ENCODE data around the gene ALDH2. TPM values are rescaled to one million over a fixed set of nuclear protein-coding genes. Genes with fewer than 3 reads are reported as not detected.
A peak's percentile ranks its signal among the peaks of the same experiment; 100 is the strongest.
"Not testable (repeated sequence)": the region's sequence is repeated elsewhere in the genome, so short reads cannot be mapped to it uniquely, and the experiment has no call there.

ALDH2 gene
- polyA plus RNA-seq, 1 experiment, result 48.8 TPM

DNA sequence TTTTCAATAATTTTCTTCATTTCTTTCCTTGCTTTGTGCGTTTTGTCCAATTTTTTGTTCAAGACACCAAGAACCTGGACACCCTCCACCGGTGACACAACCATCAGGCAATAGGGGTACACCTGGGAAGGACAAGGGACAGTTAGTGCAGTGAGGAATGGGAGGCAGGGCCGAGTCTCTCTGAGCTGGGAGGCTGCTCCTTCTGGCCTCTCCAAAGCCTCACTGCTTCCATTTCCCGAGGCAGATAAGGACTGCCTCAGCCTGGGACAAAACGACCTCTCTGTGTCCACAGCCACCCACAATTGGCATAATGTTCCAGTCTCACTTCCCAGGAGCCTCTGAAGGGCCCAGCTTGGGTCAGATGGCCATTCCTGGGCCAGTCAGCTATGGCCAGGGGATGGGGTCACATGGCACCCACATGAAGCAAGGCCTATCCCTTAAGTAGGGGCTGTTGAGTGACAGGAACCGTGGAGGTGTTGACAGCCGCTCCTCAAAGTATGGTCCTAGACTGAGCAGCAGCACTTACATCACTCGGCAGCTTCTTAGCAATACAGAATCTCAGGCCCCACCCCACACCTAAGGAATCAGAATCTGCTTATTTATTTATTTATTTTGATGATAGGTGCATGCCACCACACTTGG, 61.7 kb downstream of the ALDH2 start:
- CTCF ChIA-PET, result no interaction called here
- Histone ChIP-seq H3K4me3 (ENCODE audit: low read depth, low read length) (no peak overlapping the region), H3K27me3 (ENCODE audit: control insufficient read depth, insufficient read depth, low read length) (peaks cover 3% of the 10 kb centered on the region), H3K36me3 (ENCODE audit: control insufficient read depth, insufficient read depth, low read length) (no peaks in the 10 kb centered on the region)
- POLR2A ChIA-PET, result no interaction called here
- no peak for DNase-seq (ENCODE audit: low read depth)
- TF ChIP-seq, protein P1, sequence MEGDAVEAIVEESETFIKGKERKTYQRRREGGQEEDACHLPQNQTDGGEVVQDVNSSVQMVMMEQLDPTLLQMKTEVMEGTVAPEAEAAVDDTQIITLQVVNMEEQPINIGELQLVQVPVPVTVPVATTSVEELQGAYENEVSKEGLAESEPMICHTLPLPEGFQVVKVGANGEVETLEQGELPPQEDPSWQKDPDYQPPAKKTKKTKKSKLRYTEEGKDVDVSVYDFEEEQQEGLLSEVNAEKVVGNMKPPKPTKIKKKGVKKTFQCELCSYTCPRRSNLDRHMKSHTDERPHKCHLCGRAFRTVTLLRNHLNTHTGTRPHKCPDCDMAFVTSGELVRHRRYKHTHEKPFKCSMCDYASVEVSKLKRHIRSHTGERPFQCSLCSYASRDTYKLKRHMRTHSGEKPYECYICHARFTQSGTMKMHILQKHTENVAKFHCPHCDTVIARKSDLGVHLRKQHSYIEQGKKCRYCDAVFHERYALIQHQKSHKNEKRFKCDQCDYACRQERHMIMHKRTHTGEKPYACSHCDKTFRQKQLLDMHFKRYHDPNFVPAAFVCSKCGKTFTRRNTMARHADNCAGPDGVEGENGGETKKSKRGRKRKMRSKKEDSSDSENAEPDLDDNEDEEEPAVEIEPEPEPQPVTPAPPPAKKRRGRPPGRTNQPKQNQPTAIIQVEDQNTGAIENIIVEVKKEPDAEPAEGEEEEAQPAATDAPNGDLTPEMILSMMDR (IDR thresholded peaks at IDR 0.05; ENCODE audit: insufficient read depth, low read depth, low read length), result no peak

DNA sequence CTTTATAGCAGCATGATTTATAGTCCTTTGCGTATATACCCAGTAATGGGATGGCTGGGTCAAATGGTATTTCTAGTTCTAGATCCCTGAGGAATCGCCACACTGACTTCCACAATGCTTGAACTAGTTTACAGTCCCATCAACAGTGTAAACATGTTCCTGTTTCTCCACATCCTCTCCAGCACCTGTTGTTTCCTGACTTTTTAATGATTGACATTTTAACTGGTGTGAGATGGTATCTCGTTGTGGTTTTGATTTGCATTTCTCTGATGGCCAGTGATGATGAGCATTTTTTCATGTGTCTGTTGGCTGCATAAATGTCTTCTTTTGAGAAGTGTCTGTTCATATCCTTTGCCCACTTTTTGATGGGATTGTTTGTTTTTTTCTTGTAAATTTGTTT, 62.9 kb downstream of the ALDH2 start:
- H3K27me3 ChIP-seq (ENCODE audit: control insufficient read depth, insufficient read depth, low read length); H3K36me3 ChIP-seq (ENCODE audit: control insufficient read depth, insufficient read depth, low read length); CTCF ChIA-PET; POLR2A ChIA-PET; DNase-seq (ENCODE audit: low read depth); H3K4me3 ChIP-seq (ENCODE audit: low read depth, low read length): not testable (repeated sequence)

DNA sequence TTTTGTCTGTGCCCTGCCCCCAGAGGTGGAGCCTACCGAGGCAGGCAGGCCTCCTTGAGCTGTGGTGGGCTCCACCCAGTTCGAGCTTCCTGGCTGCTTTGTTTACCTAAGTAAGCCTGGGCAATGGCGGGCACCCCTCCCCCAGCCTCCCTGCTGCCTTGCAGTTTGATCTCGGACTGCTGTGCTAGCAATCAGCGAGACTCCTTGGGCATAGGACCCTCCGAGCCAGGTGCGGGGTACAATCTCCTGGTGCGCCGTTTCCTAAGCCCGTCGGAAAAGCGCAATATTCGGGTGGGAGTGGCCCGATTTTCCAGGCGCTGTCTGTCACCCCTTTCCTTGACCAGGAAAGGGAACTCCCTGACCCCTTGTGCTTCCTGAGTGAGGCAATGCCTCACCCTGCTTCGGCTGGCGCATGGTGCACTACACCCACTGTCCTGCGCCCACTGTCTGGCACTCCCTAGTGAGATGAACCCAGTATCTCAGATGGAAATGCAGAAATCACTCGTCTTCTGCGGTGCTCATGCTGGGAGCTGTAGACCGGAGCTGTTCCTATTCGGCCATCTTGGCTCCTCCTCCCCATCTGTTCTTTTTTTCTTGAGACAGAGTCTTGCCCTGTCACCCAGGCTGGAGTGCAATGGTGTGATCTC, 68.1 kb downstream of the ALDH2 start:
- H3K27me3 ChIP-seq (ENCODE audit: control insufficient read depth, insufficient read depth, low read length); H3K4me3 ChIP-seq (ENCODE audit: low read depth, low read length); POLR2A ChIA-PET; H3K36me3 ChIP-seq (ENCODE audit: control insufficient read depth, insufficient read depth, low read length); DNase-seq (ENCODE audit: low read depth); CTCF ChIA-PET: not testable (repeated sequence)

DNA sequence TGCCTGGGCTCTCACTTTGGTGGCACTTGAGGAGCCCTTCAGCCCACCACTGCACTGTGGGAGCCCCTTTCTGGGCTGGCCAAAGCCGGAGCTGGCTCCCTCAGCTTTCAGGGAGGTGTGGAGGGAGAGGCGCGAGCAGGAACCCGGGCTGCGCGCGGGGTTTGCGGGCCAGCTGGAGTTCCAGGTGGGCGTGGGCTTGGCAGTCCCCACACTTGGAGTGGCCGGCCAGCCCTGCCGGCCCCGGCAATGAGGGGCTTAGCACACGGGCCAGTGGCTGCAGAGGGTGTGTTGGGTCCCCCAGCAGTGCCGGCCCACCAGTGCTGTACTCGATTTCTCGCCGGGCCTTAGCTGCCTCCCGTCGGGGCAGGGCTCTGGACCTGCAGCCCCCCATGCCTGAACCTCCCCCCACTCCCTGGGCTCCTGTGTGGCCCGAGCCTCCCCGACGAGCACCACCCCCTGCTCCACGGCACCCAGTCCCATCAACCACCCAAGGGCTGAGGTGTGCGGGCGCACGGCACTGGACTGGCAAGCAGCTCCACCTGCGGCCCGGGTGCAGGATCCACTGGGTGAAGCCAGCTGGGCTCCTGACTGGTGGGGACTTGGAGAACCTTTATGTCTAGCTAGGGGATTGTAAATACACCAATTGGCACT, 68.9 kb downstream of the ALDH2 start:
- H3K27me3 ChIP-seq (ENCODE audit: control insufficient read depth, insufficient read depth, low read length); DNase-seq (ENCODE audit: low read depth); POLR2A ChIA-PET; H3K36me3 ChIP-seq (ENCODE audit: control insufficient read depth, insufficient read depth, low read length); H3K4me3 ChIP-seq (ENCODE audit: low read depth, low read length); CTCF ChIA-PET: not testable (repeated sequence)

DNA sequence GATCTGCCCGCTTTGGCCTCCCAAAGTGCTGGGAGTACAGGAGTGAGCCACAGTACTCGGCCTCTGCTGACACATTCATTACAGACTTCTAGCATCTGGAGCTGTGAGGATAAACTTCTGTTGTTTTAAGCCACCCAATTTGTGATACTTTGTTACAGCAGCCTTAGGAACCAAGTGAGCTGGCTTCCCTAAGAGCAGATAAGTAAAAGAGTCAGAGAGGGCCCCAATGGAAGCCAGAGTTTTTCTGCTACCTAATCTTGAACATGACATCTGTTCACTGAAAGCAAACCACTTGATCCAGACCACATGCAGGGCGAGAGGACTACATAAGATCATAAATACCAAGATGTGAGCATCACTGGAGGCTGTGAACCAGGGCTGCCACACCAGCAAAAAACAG, 71.6 kb downstream of the ALDH2 start:
- TF ChIP-seq, protein P1 (IDR thresholded peaks at IDR 0.05; ENCODE audit: insufficient read depth, low read depth, low read length), result no peak
- CTCF ChIA-PET, result interaction anchor here (0.6 kb wide), 1 partner anchor 32 kb away, joined by 3 read pairs; no protein-coding TSS in a partner anchor
- Histone ChIP-seq H3K4me3 (ENCODE audit: low read depth, low read length) (no peak overlapping the region), H3K36me3 (ENCODE audit: control insufficient read depth, insufficient read depth, low read length) (no peaks in the 10 kb centered on the region), H3K27me3 (ENCODE audit: control insufficient read depth, insufficient read depth, low read length) (no peaks in the 10 kb centered on the region)
- POLR2A ChIA-PET, result no interaction called here
- no peak for DNase-seq (ENCODE audit: low read depth)

DNA sequence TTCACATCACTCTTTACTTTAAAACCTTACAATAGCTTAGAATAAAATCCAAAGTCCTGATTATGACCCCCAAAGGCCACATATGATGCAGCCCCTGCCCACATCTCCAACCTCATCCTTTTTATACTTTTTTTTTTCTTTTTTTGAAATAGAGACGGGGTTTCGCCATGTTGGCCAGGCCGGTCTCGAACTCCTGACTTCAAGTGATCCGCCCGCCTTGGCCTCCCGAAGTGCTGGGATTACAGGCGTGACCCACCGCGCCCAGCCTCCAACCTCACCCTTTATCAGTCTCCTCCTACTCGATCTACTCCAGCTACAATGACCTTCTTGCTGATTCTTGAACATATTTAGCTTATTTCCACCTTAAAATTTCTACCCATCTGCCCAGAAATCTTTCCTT, 74.1 kb downstream of the ALDH2 start:
- Histone ChIP-seq H3K27me3 (ENCODE audit: control insufficient read depth, insufficient read depth, low read length) (no peaks in the 10 kb centered on the region), H3K4me3 (ENCODE audit: low read depth, low read length) (peak overlapping the region; percentile 57), H3K36me3 (ENCODE audit: control insufficient read depth, insufficient read depth, low read length) (no peaks in the 10 kb centered on the region)
- TF ChIP-seq, protein P1 (IDR thresholded peaks at IDR 0.05; ENCODE audit: insufficient read depth, low read depth, low read length), result no peak
- ChIA-PET CTCF (interaction anchor here (0.6 to 2.1 kb wide), 4 partner anchors 15 to 177 kb away, joined by 3 to 8 read pairs (median 4); no protein-coding TSS in a partner anchor), POLR2A (no interaction called here)
- DNase-seq (ENCODE audit: low read depth), result no peak
